ENCODE data around the gene DGKH.

DNA sequence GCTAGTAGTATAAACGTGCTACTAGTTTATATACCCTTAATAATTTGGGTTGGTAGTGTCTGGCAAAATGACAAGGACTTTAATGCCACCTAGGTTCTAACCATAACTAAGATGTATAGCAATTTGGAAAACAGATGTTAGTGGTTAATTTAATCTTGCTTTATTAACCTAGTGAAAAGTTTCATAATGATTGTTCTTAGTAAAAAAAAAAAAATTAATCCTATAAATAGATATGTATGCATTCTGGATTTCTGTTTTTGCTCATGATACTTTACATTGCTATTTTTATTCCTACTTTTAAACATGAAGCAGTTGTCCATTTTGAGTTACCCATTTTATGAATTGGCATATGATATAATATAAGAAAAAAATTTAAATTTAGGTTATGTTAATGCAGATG lies 36.3 kb downstream of the DGKH start:
- TF ChIP-seq, protein P1, sequence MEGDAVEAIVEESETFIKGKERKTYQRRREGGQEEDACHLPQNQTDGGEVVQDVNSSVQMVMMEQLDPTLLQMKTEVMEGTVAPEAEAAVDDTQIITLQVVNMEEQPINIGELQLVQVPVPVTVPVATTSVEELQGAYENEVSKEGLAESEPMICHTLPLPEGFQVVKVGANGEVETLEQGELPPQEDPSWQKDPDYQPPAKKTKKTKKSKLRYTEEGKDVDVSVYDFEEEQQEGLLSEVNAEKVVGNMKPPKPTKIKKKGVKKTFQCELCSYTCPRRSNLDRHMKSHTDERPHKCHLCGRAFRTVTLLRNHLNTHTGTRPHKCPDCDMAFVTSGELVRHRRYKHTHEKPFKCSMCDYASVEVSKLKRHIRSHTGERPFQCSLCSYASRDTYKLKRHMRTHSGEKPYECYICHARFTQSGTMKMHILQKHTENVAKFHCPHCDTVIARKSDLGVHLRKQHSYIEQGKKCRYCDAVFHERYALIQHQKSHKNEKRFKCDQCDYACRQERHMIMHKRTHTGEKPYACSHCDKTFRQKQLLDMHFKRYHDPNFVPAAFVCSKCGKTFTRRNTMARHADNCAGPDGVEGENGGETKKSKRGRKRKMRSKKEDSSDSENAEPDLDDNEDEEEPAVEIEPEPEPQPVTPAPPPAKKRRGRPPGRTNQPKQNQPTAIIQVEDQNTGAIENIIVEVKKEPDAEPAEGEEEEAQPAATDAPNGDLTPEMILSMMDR (IDR thresholded peaks at IDR 0.05), result no peak
- no peak for TF ChIP-seq EZH2 (IDR thresholded peaks at IDR 0.05; ENCODE audit: borderline replicate concordance, insufficient read depth, low read depth, low read length, poor library complexity, severe bottlenecking)

All from B cell (primary cell).